MM.1S (cell line): ENCODE measurements around the gene RASL12.

Experiments
- EZH2 ChIP-seq: fragments of 300-600 bp; sonication (generic); optimal IDR thresholded peaks from 2 replicates; pipeline ENCODE3; 2017; ENCODE audit warnings: low read depth, mild to moderate bottlenecking, antibody characterized with exemption, low read length, mixed read lengths
- TF ChIP-seq, protein P1 (sequence below): fragments of 300-600 bp; sonication (generic); IDR thresholded peaks from 2 replicates; pipeline ENCODE4 v1.5.1; 2016; ENCODE audit warnings: antibody characterized with exemption, low read length, mixed read lengths

GRCh38 chr15:65038428-65038827, 29.4 kb downstream of the RASL12 start:
- TF ChIP-seq, protein P1, sequence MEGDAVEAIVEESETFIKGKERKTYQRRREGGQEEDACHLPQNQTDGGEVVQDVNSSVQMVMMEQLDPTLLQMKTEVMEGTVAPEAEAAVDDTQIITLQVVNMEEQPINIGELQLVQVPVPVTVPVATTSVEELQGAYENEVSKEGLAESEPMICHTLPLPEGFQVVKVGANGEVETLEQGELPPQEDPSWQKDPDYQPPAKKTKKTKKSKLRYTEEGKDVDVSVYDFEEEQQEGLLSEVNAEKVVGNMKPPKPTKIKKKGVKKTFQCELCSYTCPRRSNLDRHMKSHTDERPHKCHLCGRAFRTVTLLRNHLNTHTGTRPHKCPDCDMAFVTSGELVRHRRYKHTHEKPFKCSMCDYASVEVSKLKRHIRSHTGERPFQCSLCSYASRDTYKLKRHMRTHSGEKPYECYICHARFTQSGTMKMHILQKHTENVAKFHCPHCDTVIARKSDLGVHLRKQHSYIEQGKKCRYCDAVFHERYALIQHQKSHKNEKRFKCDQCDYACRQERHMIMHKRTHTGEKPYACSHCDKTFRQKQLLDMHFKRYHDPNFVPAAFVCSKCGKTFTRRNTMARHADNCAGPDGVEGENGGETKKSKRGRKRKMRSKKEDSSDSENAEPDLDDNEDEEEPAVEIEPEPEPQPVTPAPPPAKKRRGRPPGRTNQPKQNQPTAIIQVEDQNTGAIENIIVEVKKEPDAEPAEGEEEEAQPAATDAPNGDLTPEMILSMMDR, result no peak
- no peak for TF ChIP-seq EZH2
